HepG2 (cell line): ENCODE measurements around the gene PBX2. TPM values are rescaled to one million over a fixed set of nuclear protein-coding genes. Genes with fewer than 3 reads are reported as not detected.

ENCODE experiments used
- CHD2 ChIP-seq: IDR thresholded peaks from 2 replicates; pipeline ENCODE4 v1.6.1; 2011; ENCODE audit warnings: low read depth, low read length, improper control_type of control experiment
- ELF4 ChIP-seq: sonication (generic); formaldehyde crosslinking; IDR thresholded peaks from 2 replicates; pipeline ENCODE4 v1.5.0; 2020; ENCODE audit warnings: missing genetic modification reagents, mild to moderate bottlenecking, moderate library complexity, borderline replicate concordance
- FOXA3 ChIP-seq: IDR thresholded peaks from 2 replicates; pipeline ENCODE4 v1.6.1; 2016; ENCODE audit warnings: missing genetic modification reagents, missing compliant biosample characterization
- HNF4A ChIP-seq: sonication (generic); formaldehyde crosslinking; IDR thresholded peaks from 2 replicates; pipeline ENCODE4 v1.4.0; 2020; ENCODE audit warnings: missing genetic modification reagents
- IRX3 ChIP-seq: sonication (generic); formaldehyde crosslinking; IDR thresholded peaks from 2 replicates; pipeline ENCODE4 v1.8.1; 2023; ENCODE audit warnings: mild to moderate bottlenecking, low read depth, missing genetic modification reagents, borderline replicate concordance
- KDM4B ChIP-seq: sonication (generic); formaldehyde crosslinking; IDR thresholded peaks from 2 replicates; pipeline ENCODE4 v1.4.0; 2020; ENCODE audit warnings: missing genetic modification reagents
- KLF6 ChIP-seq: IDR thresholded peaks from 2 replicates; pipeline ENCODE4 v1.8.0; 2016; ENCODE audit warnings: missing biosample characterization, missing genetic modification reagents
- MED8 ChIP-seq: sonication (generic); formaldehyde crosslinking; IDR thresholded peaks from 2 replicates; pipeline ENCODE4 v1.8.1; 2023; ENCODE audit warnings: mild to moderate bottlenecking, missing genetic modification reagents; ENCODE audit not compliant: insufficient replicate concordance
- NFE2 ChIP-seq: sonication (generic); formaldehyde crosslinking; IDR thresholded peaks from 2 replicates; pipeline ENCODE4 v1.4.0; 2020; ENCODE audit warnings: missing genetic modification reagents
- NFIC ChIP-seq: IDR thresholded peaks from 2 replicates; pipeline ENCODE4 v1.6.1; 2012; ENCODE audit warnings: mild to moderate bottlenecking, low read length, inconsistent platforms
- ONECUT2 ChIP-seq: sonication (generic); formaldehyde crosslinking; IDR thresholded peaks from 2 replicates; pipeline ENCODE4 v1.4.0; 2020; ENCODE audit warnings: missing genetic modification reagents
- RFXAP ChIP-seq: sonication (generic); formaldehyde crosslinking; IDR thresholded peaks from 2 replicates; pipeline ENCODE4 v1.4.0; 2020; ENCODE audit warnings: missing genetic modification reagents, borderline replicate concordance
- RXRB ChIP-seq: IDR thresholded peaks from 2 replicates; pipeline ENCODE4 v1.6.1; 2016; ENCODE audit warnings: borderline replicate concordance, missing genetic modification reagents, missing compliant biosample characterization
- TOPORS ChIP-seq: sonication (generic); formaldehyde crosslinking; IDR thresholded peaks from 2 replicates; pipeline ENCODE4 v1.8.0; 2023; ENCODE audit warnings: mild to moderate bottlenecking, missing genetic modification reagents
- ZBTB20 ChIP-seq: sonication (generic); formaldehyde crosslinking; IDR thresholded peaks from 2 replicates; pipeline ENCODE4 v1.8.1; 2023; ENCODE audit warnings: missing genetic modification reagents, low read depth, mild to moderate bottlenecking, borderline replicate concordance
- ZBTB7A ChIP-seq: sonication (generic); formaldehyde crosslinking; IDR thresholded peaks from 2 replicates; pipeline ENCODE4 v1.8.0; 2022; ENCODE audit warnings: mild to moderate bottlenecking, missing genetic modification reagents
- ZNF235 ChIP-seq: sonication (generic); formaldehyde crosslinking; IDR thresholded peaks from 2 replicates; pipeline ENCODE4 v1.8.1; 2023; ENCODE audit warnings: mild to moderate bottlenecking, missing genetic modification reagents, borderline replicate concordance
- ZNF558 ChIP-seq: sonication (generic); formaldehyde crosslinking; IDR thresholded peaks from 2 replicates; pipeline ENCODE4 v1.9.0; 2022; ENCODE audit warnings: mild to moderate bottlenecking, missing genetic modification reagents, borderline replicate concordance
- ZNF577 ChIP-seq: sonication (generic); formaldehyde crosslinking; IDR thresholded peaks from 2 replicates; pipeline ENCODE4 v1.4.0; 2020; ENCODE audit warnings: mild to moderate bottlenecking, low read depth, missing genetic modification reagents, borderline replicate concordance
- ZNF605 ChIP-seq: sonication (generic); formaldehyde crosslinking; IDR thresholded peaks from 2 replicates; pipeline ENCODE4 v1.8.0; 2022; ENCODE audit warnings: mild to moderate bottlenecking, missing genetic modification reagents
- ZSCAN20 ChIP-seq: sonication (generic); formaldehyde crosslinking; IDR thresholded peaks from 2 replicates; pipeline ENCODE4 v1.4.0; 2020; ENCODE audit warnings: missing genetic modification reagents, mild to moderate bottlenecking, borderline replicate concordance
- polyA plus RNA-seq, 8 experiments: library from polyadenylated mRNA; depleted of rRNA in 3 of 8; stranded (reverse) in 7 of 8; unstranded in 1 of 8; fragments of >200 nt; fragmentation: Illumina TruSeq in 4 of 8; extraction: Trizol in 4 of 8; gene quantifications; 2 replicates each; pipeline versions ENCODE4 v1.2.1 to v1.2.3, GENCODE V29; 2011 to 2016; ENCODE audit warnings: low read depth in 4 of 8, missing spikeins in 1 of 8, mixed read lengths in 1 of 8; ENCODE audit not compliant: insufficient read depth in 1 of 8
- total RNA-seq, 5 experiments: library from RNA; depleted of rRNA; stranded (reverse); fragments of >200 nt; fragmentation: Illumina TruSeq; extraction: Trizol; gene quantifications; 2 replicates each; pipeline ENCODE4 v1.2.3, GENCODE V29; 2016; ENCODE audit warnings: low read depth in 1 of 5
- TF ChIP-seq, protein P1 (sequence below): sonication (generic); formaldehyde crosslinking; IDR thresholded peaks from 2 replicates; pipeline ENCODE4 v1.5.1; 2020; ENCODE audit warnings: mild to moderate bottlenecking, missing genetic modification reagents, moderate library complexity
- TF ChIP-seq, protein P2 (sequence below): sonication (generic); formaldehyde crosslinking; IDR thresholded peaks from 2 replicates; pipeline ENCODE4 v1.8.0; 2022; ENCODE audit warnings: missing genetic modification reagents, mild to moderate bottlenecking, borderline replicate concordance
- TF ChIP-seq, protein P3 (sequence below): sonication (generic); formaldehyde crosslinking; conservative IDR thresholded peaks from 2 replicates; pipeline ENCODE4 v1.8.0; 2022; ENCODE audit warnings: low read depth, missing genetic modification reagents

PBX2 gene
- total and polyA plus RNA-seq, 2 of the 13 experiments (the other 11 are each of a cell fraction or from before 2014, with no cell fraction given), result 42.3 to 77.8 TPM

DNA sequence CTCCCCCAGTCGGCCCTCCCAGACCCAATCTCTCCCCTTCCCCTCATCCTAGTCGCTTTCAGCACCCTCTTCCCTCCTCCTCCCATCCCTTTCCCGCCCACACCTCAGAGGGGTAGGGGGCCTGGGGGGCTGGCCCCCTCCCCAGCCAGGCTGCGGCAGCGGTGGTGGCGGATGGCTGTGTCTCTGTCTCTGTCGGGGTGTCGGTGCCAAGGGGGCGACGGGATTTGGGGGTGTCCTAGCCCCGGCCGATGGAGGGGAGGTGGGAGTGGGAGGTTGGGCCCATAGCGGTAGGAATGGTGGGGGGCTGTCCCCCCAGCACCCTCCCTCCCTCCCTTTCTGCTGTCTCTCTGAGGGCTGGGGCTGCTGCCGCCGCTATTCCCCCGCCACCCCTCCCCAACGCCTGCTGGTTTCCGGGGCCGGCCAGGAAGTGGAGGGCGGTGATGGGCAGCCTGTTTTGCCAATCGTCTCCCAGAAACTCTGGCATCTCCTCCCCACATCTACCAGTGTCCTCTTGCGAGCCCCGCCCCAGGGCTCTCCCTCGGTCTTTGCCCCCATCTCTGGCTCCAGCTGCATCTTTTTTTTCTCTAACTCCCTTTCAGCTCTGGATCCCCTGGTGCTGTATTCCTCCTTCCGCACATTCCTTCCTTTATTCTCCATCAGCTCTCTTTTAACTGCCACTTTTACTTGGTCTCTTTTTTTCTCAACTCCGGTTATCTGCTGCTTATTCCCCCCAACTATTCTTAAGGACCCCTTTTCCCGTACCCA is 14.1 kb downstream of the PBX2 start, which contains the start of gene AGPAT1 (continued):
- TF ChIP-seq RFXAP (peak; percentile 66; the same call in 1 of the 2 replicates), ELF4 (CRISPR knock-in tag) (no peak), NFE2 (CRISPR knock-in tag) (no peak), NFIC (no peak), FOXA3 (peak; percentile 8; the same call in 1 of the 2 replicates), KDM4B (CRISPR knock-in tag) (no peak), CHD2 (no peak), KLF6 (CRISPR knock-in tag) (no peak), IRX3 (CRISPR knock-in tag) (no peak), ZNF558 (no peak), ZNF577 (CRISPR knock-in tag) (no peak), ZNF235 (CRISPR knock-in tag) (no peak), HNF4A (CRISPR knock-in tag) (peak; percentile 78), RXRB (CRISPR knock-in tag) (peak; percentile 41; the same call in 1 of the 2 replicates), ONECUT2 (CRISPR knock-in tag) (no peak), MED8 (CRISPR knock-in tag) (peak; percentile 47), ZBTB7A (CRISPR knock-in tag) (peak; percentile 90; the same call in 1 of the 2 replicates), ZSCAN20 (CRISPR knock-in tag) (no peak), ZNF605 (peak; percentile 48), TOPORS (CRISPR knock-in tag) (no peak), ZBTB20 (CRISPR knock-in tag) (peak; percentile 85; the same call in 1 of the 2 replicates)
- TF ChIP-seq, protein P1, sequence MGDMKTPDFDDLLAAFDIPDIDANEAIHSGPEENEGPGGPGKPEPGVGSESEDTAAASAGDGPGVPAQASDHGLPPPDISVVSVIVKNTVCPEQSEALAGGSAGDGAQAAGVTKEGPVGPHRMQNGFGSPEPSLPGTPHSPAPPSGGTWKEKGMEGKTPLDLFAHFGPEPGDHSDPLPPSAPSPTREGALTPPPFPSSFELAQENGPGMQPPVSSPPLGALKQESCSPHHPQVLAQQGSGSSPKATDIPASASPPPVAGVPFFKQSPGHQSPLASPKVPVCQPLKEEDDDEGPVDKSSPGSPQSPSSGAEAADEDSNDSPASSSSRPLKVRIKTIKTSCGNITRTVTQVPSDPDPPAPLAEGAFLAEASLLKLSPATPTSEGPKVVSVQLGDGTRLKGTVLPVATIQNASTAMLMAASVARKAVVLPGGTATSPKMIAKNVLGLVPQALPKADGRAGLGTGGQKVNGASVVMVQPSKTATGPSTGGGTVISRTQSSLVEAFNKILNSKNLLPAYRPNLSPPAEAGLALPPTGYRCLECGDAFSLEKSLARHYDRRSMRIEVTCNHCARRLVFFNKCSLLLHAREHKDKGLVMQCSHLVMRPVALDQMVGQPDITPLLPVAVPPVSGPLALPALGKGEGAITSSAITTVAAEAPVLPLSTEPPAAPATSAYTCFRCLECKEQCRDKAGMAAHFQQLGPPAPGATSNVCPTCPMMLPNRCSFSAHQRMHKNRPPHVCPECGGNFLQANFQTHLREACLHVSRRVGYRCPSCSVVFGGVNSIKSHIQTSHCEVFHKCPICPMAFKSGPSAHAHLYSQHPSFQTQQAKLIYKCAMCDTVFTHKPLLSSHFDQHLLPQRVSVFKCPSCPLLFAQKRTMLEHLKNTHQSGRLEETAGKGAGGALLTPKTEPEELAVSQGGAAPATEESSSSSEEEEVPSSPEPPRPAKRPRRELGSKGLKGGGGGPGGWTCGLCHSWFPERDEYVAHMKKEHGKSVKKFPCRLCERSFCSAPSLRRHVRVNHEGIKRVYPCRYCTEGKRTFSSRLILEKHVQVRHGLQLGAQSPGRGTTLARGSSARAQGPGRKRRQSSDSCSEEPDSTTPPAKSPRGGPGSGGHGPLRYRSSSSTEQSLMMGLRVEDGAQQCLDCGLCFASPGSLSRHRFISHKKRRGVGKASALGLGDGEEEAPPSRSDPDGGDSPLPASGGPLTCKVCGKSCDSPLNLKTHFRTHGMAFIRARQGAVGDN (CRISPR knock-in tag), result peak; percentile 79
- TF ChIP-seq, protein P2, sequence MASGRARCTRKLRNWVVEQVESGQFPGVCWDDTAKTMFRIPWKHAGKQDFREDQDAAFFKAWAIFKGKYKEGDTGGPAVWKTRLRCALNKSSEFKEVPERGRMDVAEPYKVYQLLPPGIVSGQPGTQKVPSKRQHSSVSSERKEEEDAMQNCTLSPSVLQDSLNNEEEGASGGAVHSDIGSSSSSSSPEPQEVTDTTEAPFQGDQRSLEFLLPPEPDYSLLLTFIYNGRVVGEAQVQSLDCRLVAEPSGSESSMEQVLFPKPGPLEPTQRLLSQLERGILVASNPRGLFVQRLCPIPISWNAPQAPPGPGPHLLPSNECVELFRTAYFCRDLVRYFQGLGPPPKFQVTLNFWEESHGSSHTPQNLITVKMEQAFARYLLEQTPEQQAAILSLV (CRISPR knock-in tag), result peak; percentile 96; the same call in 1 of the 2 replicates
- TF ChIP-seq, protein P3, sequence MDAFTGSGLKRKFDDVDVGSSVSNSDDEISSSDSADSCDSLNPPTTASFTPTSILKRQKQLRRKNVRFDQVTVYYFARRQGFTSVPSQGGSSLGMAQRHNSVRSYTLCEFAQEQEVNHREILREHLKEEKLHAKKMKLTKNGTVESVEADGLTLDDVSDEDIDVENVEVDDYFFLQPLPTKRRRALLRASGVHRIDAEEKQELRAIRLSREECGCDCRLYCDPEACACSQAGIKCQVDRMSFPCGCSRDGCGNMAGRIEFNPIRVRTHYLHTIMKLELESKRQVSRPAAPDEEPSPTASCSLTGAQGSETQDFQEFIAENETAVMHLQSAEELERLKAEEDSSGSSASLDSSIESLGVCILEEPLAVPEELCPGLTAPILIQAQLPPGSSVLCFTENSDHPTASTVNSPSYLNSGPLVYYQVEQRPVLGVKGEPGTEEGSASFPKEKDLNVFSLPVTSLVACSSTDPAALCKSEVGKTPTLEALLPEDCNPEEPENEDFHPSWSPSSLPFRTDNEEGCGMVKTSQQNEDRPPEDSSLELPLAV (CRISPR knock-in tag), result no peak
